Mesothelial cell of epicardium (in vitro differentiated cells): ENCODE measurements around the gene DBNDD2. TPM values are rescaled to one million over a fixed set of nuclear protein-coding genes. Genes with fewer than 3 reads are reported as not detected.

ENCODE experiments used
- DNase-seq, 2 experiments: peaks; one replicate each; pipeline ENCODE4 v3.0.0; 2021; ENCODE audit warnings: low spot score in 2 of 2; ENCODE audit not compliant: unreplicated experiment in 2 of 2
- H3K27ac Mint-ChIP-seq: 2 replicates; pipeline ENCODE4 v1.8.0; 2021; ENCODE audit warnings: mixed read lengths
- H3K27me3 Mint-ChIP-seq: 2 replicates; pipeline ENCODE4 v1.8.0; 2021; ENCODE audit warnings: low read depth, mixed read lengths
- H3K36me3 Mint-ChIP-seq: 2 replicates; pipeline ENCODE4 v1.8.0; 2021; ENCODE audit warnings: mixed read lengths
- H3K4me1 Mint-ChIP-seq: 2 replicates; pipeline ENCODE4 v1.8.0; 2021; ENCODE audit warnings: mixed read lengths
- H3K4me3 Mint-ChIP-seq: 2 replicates; pipeline ENCODE4 v1.8.0; 2021; ENCODE audit warnings: mild to moderate bottlenecking, moderate library complexity, mixed read lengths
- H3K9me3 Mint-ChIP-seq: 2 replicates; pipeline ENCODE4 v1.8.0; 2021; ENCODE audit warnings: mixed read lengths
- CTCF ChIP-seq: fragments of 200-600 bp; sonication (generic); IDR thresholded peaks from one replicate; pipeline ENCODE4 v1.5.0; 2021; ENCODE audit warnings: antibody characterized with exemption; ENCODE audit not compliant: unreplicated experiment
- total RNA-seq: library from RNA; stranded (reverse); gene quantifications from 3 replicates; pipeline ENCODE4 v1.2.1, GENCODE V29; 2021

The DBNDD2 gene
- total RNA-seq, 1 donor from 2014 or later: 10.5 TPM

GRCh38 chr20:45432294-45432693, 24.2 kb downstream of the DBNDD2 start:
- Mint-ChIP-seq H3K27me3 (peaks cover 10% of the 10 kb centered on the region), H3K4me1 (no peaks in the 10 kb centered on the region), H3K36me3 (peaks cover 3% of the 10 kb centered on the region), H3K9me3 (no peaks in the 10 kb centered on the region), H3K4me3 (no peak overlapping the region), H3K27ac (no peak overlapping the region)
- no peak for DNase-seq
- no peak for TF ChIP-seq CTCF

DNA sequence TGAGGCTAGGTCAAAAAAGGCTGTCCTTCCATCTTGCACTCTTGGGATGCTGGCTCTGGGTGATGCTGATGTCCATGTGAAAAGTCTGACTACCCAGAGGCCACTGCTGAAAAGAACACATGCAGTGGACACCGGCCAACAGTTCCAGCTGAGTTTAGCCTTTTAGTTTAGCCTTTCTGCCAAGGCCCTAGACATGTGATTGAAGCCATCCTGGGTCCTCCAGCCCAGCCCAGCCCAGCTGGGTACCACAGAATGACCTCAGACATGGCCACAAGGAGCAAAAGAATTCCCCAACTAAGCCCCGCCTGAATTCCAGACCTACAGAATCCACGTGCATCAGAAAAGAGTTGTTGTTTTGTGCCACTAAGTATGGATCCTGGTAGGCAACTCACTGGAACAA, 25.2 kb downstream of the DBNDD2 start:
- Mint-ChIP-seq H3K4me3 (no peak overlapping the region), H3K27me3 (peaks cover 10% of the 10 kb centered on the region), H3K27ac (no peak overlapping the region), H3K9me3 (no peaks in the 10 kb centered on the region), H3K4me1 (no peaks in the 10 kb centered on the region), H3K36me3 (peaks cover 3% of the 10 kb centered on the region)
- no peak for DNase-seq
- no peak for TF ChIP-seq CTCF

DNA sequence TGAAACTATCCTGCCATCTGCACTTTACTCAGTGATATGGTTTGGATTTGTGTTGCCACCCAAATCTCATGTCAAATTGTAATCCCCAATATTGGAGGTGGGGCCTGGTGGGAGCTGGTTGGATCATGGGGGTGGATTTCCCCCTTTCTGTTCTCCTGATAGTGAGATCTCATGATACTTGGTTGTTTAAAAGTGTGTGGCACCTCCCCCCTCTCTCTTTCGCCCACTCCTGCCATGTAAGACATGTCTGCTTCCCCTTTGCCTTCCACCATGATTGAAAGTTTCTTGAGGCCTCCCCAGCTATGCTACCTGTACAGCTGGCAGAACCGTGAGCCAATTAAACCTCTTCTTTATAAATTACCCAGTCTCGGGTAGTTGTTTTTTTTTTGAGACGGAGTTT, 25.9 kb downstream of the DBNDD2 start:
- H3K27ac Mint-ChIP-seq: no peak overlapping the region

GRCh38 chr20:45436732-45437485, 28.8 kb downstream of the DBNDD2 start:
- peak; percentile 70 to 90 for DNase-seq
- H3K27ac Mint-ChIP-seq: no peak overlapping the region
- H3K4me3 Mint-ChIP-seq: peak overlapping the region; percentile 77
- peaks cover 10% of the 10 kb centered on the region for H3K27me3 Mint-ChIP-seq
- H3K4me1 Mint-ChIP-seq: peaks cover 14% of the 10 kb centered on the region
- no peaks in the 10 kb centered on the region for H3K9me3 Mint-ChIP-seq
- TF ChIP-seq CTCF: peak; percentile 95
- H3K36me3 Mint-ChIP-seq: peaks cover 3% of the 10 kb centered on the region

More for the DNA sequence above, 25.9 kb downstream of the DBNDD2 start:
- Mint-ChIP-seq H3K4me1 (no peaks in the 10 kb centered on the region), H3K9me3 (no peaks in the 10 kb centered on the region), H3K27me3 (peaks cover 10% of the 10 kb centered on the region), H3K36me3 (peaks cover 3% of the 10 kb centered on the region), H3K4me3 (no peak overlapping the region)
- no peak for TF ChIP-seq CTCF
- DNase-seq: no peak

GRCh38 chr20:45440424-45440823, 32.3 kb downstream of the DBNDD2 start:
- DNase-seq: no peak
- TF ChIP-seq CTCF: no peak
- no peak overlapping the region for H3K4me3 Mint-ChIP-seq
- H3K9me3 Mint-ChIP-seq: no peaks in the 10 kb centered on the region
- H3K4me1 Mint-ChIP-seq: peaks cover 42% of the 10 kb centered on the region
- H3K27ac Mint-ChIP-seq: no peak overlapping the region
- H3K27me3 Mint-ChIP-seq: peaks cover 10% of the 10 kb centered on the region
- H3K36me3 Mint-ChIP-seq: no peaks in the 10 kb centered on the region
